CD4-positive, alpha-beta memory T cell (primary cell): ENCODE data around the gene ADD2. TPM values are rescaled to one million over a fixed set of nuclear protein-coding genes. Genes with fewer than 3 reads are reported as not detected.
A peak's percentile ranks its signal among the peaks of the same experiment; 100 is the strongest.

Experiments
- CTCF ChIA-PET: fragments of 350-600 bp; sonication (Branson Sonifier 250); formaldehyde crosslinking; loops from one replicate; lab custom pipeline; 2021; ENCODE audit warnings: inconsistent platforms; ENCODE audit not compliant: partially characterized antibody; lab: Charles Lee
- POLR2A ChIA-PET: fragments of 350-600 bp; sonication (Branson Sonifier 250); formaldehyde crosslinking; loops from one replicate; lab custom pipeline; 2021; ENCODE audit not compliant: partially characterized antibody; lab: Charles Lee
- DNase-seq, 5 donors: peaks; one replicate each; pipeline versions ENCODE4 v3.0.0 to v3.0.0-alpha.2; 2020 to 2022; ENCODE audit warnings: mixed read lengths in 1 of 5
- H3K27ac ChIP-seq: one replicate; pipeline ENCODE4 v1.7.0; 2013; ENCODE audit warnings: low read depth, low read length
- H3K27me3 ChIP-seq: 2 replicates; pipeline ENCODE4 v1.7.0; 2013; ENCODE audit warnings: mild to moderate bottlenecking, low read length, moderate library complexity; ENCODE audit not compliant: insufficient read depth
- H3K36me3 ChIP-seq: 2 replicates; pipeline ENCODE4 v1.7.0; 2013; ENCODE audit warnings: mild to moderate bottlenecking, low read length, moderate library complexity; ENCODE audit not compliant: insufficient read depth
- H3K4me1 ChIP-seq: 2 replicates; pipeline ENCODE4 v1.7.0; 2013; ENCODE audit warnings: mild to moderate bottlenecking, low read length, moderate library complexity; ENCODE audit not compliant: insufficient read depth
- H3K4me3 ChIP-seq, 2 donors: one replicate each; pipeline ENCODE4 v1.7.0; 2013; ENCODE audit warnings: low read length in 2 of 2, mild to moderate bottlenecking in 1 of 2
- H3K9me3 ChIP-seq, 2 donors: one replicate each; pipeline ENCODE4 v1.7.0; 2013; ENCODE audit warnings: low read length in 2 of 2, control low read depth in 1 of 2; ENCODE audit not compliant: control insufficient read depth in 1 of 2
- H3K27ac Mint-ChIP-seq, 7 donors: one replicate each; pipeline ENCODE4 v1.8.0; 2020 to 2021; ENCODE audit warnings: mixed read lengths in 7 of 7, mild to moderate bottlenecking in 6 of 7, inconsistent platforms in 3 of 7, moderate library complexity in 3 of 7
- H3K27me3 Mint-ChIP-seq, 2 donors: one replicate each; pipeline ENCODE4 v1.8.0; 2020 to 2021; ENCODE audit warnings: mixed read lengths in 2 of 2
- H3K36me3 Mint-ChIP-seq, 2 donors: one replicate each; pipeline ENCODE4 v1.8.0; 2020 to 2021; ENCODE audit warnings: mixed read lengths in 2 of 2, inconsistent platforms in 1 of 2, mild to moderate bottlenecking in 1 of 2
- H3K4me1 Mint-ChIP-seq, 4 donors: one replicate each; pipeline ENCODE4 v1.8.0; 2020 to 2021; ENCODE audit warnings: mixed read lengths in 4 of 4, mild to moderate bottlenecking in 1 of 4
- H3K4me3 Mint-ChIP-seq, 8 donors: one replicate each; pipeline ENCODE4 v1.8.0; 2020 to 2021; ENCODE audit warnings: mixed read lengths in 8 of 8, mild to moderate bottlenecking in 7 of 8, moderate library complexity in 6 of 8, inconsistent platforms in 3 of 8
- H3K9me3 Mint-ChIP-seq, 8 donors: one replicate each; pipeline ENCODE4 v1.8.0; 2020 to 2021; ENCODE audit warnings: mixed read lengths in 8 of 8, mild to moderate bottlenecking in 5 of 8, inconsistent platforms in 3 of 8, moderate library complexity in 1 of 8
- intact Hi-C: fragments of 100-400 bp; cut with micrococcal nuclease; formaldehyde crosslinking; loops from one replicate; pipeline ENCODE4 v1.15.1; 2023
- polyA plus RNA-seq, 2 donors: library from polyadenylated mRNA; unstranded; fragments of 300-500 nt; fragmentation: Illumina TruSeq; gene quantifications; one replicate each; pipeline ENCODE4 v1.2.3, GENCODE V29; 2021
- total RNA-seq, 2 experiments: library from RNA; stranded (reverse); gene quantifications; one replicate each; pipeline ENCODE4 v1.2.3, GENCODE V29; 2021

The ADD2 gene
- total and polyA plus RNA-seq, 4 experiments from 2014 or later, result 0.41 to 1.1 (median 0.94) TPM; not detected in 1

DNA sequence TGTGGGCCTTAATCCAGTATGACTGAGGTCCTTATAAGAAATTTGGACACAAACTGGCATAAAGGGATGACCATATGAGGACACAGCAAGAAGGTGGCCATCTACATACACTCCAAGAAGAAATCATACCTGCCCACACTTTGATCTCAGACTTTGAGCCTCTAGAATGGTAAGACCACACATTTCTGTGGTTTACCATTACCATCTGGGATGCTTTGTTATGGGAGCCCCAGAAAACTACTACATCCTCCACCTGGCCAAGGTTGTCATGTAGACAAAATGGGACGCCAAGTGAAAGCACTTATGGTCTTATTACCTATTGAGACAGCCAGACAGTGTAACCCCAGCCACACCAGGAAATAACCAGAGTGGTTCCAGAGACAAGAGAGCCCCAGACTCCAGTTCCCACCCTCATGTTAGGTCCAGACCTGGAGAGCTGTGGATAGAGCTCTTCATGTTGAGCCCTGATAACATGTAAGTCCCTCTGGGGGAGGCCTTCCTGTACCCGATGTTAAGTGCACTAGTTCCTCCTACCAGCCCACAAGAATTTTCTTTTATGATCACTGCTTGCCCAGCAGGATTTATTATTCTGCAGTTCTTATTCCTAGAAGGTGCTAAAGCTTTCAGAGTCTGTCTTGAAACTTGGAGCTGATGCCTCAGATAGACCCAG is 4.6 kb upstream of the ADD2 start:
- Histone ChIP-seq H3K4me3 (no peak overlapping the region), H3K36me3 (no peaks in the 10 kb centered on the region), H3K4me1 (peaks cover 3% of the 10 kb centered on the region), H3K9me3 (no peaks in the 10 kb centered on the region), H3K27ac (no peak overlapping the region), H3K27me3 (peaks cover 23% of the 10 kb centered on the region)
- Mint-ChIP-seq H3K27ac (no peak overlapping the region), H3K36me3 (no peaks in the 10 kb centered on the region), H3K9me3 (peaks cover 0 to 4% (median 0%) of the 10 kb centered on the region in 8 donors), H3K4me3 (no peak overlapping the region), H3K4me1 (peaks cover 3 to 9% (median 6%) of the 10 kb centered on the region in 4 donors), H3K27me3 (peaks cover 38 to 56% of the 10 kb centered on the region in 2 donors)
- DNase-seq, result no peak
- POLR2A ChIA-PET, result no interaction called here
- intact Hi-C loops, result no loop called here
- CTCF ChIA-PET, result interaction anchor here (1.9 kb wide), 1 partner anchor 12 kb away, joined by 10 read pairs; no protein-coding TSS in a partner anchor

DNA sequence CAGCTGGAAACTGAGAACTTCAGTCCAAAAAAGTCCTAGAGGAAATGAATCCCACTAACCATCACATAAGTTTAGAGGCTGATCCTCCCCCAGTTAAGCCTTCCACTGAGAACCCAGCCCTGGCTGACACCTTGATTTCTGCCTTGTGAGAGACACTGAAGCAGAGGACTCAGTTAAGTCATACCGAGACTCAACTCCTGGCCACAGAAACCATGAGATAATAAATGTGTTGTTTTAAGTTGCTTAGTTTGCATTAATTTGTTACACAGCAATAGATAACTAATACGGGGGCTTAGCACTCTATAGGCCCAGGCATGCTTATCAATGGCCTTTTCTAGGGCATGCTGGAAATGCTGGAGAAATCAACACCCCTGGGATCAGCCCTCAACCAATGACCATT is 3.4 kb upstream of the ADD2 start:
- Histone ChIP-seq H3K27me3 (peaks cover 30% of the 10 kb centered on the region), H3K36me3 (no peaks in the 10 kb centered on the region)
- intact Hi-C loops, result no loop called here

DNA sequence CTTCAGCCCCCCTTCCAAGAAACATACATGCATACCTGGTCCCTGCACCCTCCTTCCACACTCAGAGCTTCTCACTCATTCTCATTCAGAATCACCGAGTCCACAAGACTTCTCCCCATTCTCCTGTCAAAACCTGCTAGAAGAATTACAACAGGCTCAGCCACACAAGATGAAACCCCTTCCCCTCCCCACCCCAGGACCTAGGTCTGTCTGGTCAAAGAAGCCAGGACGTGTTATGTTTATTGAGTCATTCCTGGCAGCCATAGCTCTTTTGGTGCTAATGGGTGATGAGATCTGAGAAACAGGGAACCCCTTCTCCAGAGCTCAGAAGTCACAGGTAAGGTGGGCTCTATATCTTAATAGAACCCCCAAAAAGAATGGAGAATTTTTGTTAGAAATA is 1.4 kb upstream of the ADD2 start:
- H3K36me3 ChIP-seq, result no peaks in the 10 kb centered on the region
- H3K4me1 Mint-ChIP-seq, result peaks cover 8 to 17% (median 13%) of the 10 kb centered on the region in 4 donors
- ChIA-PET POLR2A (no interaction called here), CTCF (no interaction called here)
- no peak for DNase-seq
- intact Hi-C loops, result no loop called here
- H3K36me3 Mint-ChIP-seq, result no peaks in the 10 kb centered on the region
- H3K27me3 ChIP-seq, result peaks cover 29% of the 10 kb centered on the region
- H3K27me3 Mint-ChIP-seq, result peaks cover 47 to 66% of the 10 kb centered on the region in 2 donors
- peaks cover 17% of the 10 kb centered on the region for H3K4me1 ChIP-seq
- H3K4me3 ChIP-seq, result no peak overlapping the region
- H3K27ac ChIP-seq, result no peak overlapping the region
- H3K4me3 Mint-ChIP-seq, result peak overlapping the region in 3 of 8 donors; percentile 26 to 87 (median 48)
- H3K9me3 ChIP-seq, result no peaks in the 10 kb centered on the region
- no peak overlapping the region for H3K27ac Mint-ChIP-seq
- H3K9me3 Mint-ChIP-seq, result peaks cover 0 to 4% (median 0%) of the 10 kb centered on the region in 8 donors

More for the DNA sequence above, 3.4 kb upstream of the ADD2 start:
- POLR2A ChIA-PET, result no interaction called here
- no peak overlapping the region for H3K27ac ChIP-seq
- no peak overlapping the region for H3K4me3 ChIP-seq
- Mint-ChIP-seq H3K9me3 (peaks cover 0 to 4% (median 0%) of the 10 kb centered on the region in 8 donors), H3K27me3 (peaks cover 42 to 58% of the 10 kb centered on the region in 2 donors), H3K4me1 (peaks cover 7 to 15% (median 12%) of the 10 kb centered on the region in 4 donors), H3K36me3 (no peaks in the 10 kb centered on the region), H3K27ac (no peak overlapping the region), H3K4me3 (no peak overlapping the region)
- H3K4me1 ChIP-seq, result peaks cover 15% of the 10 kb centered on the region
- H3K9me3 ChIP-seq, result no peaks in the 10 kb centered on the region
- CTCF ChIA-PET, result no interaction called here
- no peak for DNase-seq

DNA sequence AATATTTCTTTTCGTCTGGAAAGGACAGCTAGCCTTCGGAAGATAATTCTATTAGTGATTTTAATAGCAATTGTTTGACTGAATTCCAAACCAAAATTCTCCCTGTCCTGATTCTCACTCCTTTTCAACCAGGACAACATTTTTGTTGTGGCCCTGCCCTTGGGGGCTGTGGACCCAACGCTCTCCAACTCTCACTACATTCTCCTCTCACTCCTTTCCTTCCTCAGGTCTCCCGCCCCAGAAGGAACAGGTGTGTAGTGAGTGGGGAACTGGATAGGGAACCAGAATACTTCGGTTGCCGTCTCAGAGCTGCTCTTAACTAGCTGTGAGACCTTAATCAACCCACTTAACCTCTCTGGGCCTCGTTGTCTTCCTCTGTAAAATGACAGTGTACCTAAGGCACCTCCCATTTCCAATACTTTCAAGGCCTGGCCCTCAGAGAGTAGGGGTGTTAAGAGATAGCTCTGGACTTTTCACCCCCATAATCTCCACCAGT is 638 bp upstream of the ADD2 start:
- intact Hi-C loops, result no loop called here

DNA sequence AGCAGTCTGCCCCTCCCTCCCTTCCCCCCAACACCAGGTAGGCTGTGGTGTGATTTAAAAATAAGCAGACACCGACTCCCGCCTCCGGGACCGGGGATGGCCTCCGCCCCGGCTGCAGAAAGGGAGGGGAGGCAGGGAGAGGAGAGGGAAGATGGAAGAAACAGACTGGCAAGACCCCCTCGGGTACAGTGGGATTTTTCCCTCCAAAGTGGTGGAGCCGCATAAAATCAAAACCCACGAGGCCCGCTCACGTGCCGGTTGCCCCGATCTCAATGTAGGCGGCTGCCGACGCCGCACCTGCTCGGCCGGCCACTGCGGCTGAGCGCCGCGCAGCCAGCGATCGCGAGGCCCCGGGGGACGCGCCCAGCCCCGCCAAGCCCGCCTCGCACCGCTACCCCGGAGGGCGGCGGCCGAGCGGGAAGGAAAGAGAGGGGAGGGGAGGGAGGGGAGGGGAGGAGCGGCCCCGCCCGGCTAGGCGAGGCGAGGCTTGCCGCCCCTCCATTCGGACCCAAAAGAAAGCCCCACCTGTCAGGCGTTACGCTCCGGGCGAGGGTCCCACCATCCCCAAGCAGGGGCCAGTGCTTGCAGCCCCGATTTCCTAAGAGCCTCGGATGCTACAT is 811 bp downstream of the ADD2 start:
- ChIA-PET POLR2A (no interaction called here), CTCF (interaction anchor here (1.6 kb wide), 1 partner anchor 110 kb away, joined by 3 read pairs; no protein-coding TSS in a partner anchor)
- Mint-ChIP-seq H3K27me3 (peaks cover 35 to 53% of the 10 kb centered on the region in 2 donors), H3K4me3 (peak overlapping the region; percentile 52 to 83 (median 78)), H3K27ac (no peak overlapping the region), H3K9me3 (no peaks in the 10 kb centered on the region), H3K4me1 (peaks cover 8 to 17% (median 13%) of the 10 kb centered on the region in 4 donors), H3K36me3 (no peaks in the 10 kb centered on the region)
- H3K36me3 ChIP-seq, result no peaks in the 10 kb centered on the region
- intact Hi-C loops, result no loop called here
- peak overlapping the region in 1 of 2 donors; percentile 32 for H3K4me3 ChIP-seq
- no peaks in the 10 kb centered on the region for H3K9me3 ChIP-seq
- H3K27me3 ChIP-seq, result peaks cover 25% of the 10 kb centered on the region
- peak in 1 of 5 donors; percentile 4 for DNase-seq
- H3K27ac ChIP-seq, result no peak overlapping the region
- H3K4me1 ChIP-seq, result peaks cover 17% of the 10 kb centered on the region

More for the DNA sequence above, 638 bp upstream of the ADD2 start:
- H3K27me3 Mint-ChIP-seq, result peaks cover 41 to 62% of the 10 kb centered on the region in 2 donors
- Histone ChIP-seq H3K27ac (no peak overlapping the region), H3K36me3 (no peaks in the 10 kb centered on the region), H3K27me3 (peaks cover 29% of the 10 kb centered on the region), H3K9me3 (no peaks in the 10 kb centered on the region), H3K4me1 (peaks cover 17% of the 10 kb centered on the region), H3K4me3 (no peak overlapping the region)
- peak overlapping the region in 1 of 7 donors; percentile 59 for H3K27ac Mint-ChIP-seq
- H3K36me3 Mint-ChIP-seq, result no peaks in the 10 kb centered on the region
- POLR2A ChIA-PET, result no interaction called here
- peaks cover 0 to 3% (median 0%) of the 10 kb centered on the region in 8 donors for H3K9me3 Mint-ChIP-seq
- no peak for DNase-seq
- H3K4me3 Mint-ChIP-seq, result peak overlapping the region; percentile 33 to 87 (median 60)
- CTCF ChIA-PET, result interaction anchor here (1.6 to 1.7 kb wide), 2 partner anchors 16 to 112 kb away, joined by 3 to 6 read pairs; no protein-coding TSS in a partner anchor
- peaks cover 8 to 17% (median 13%) of the 10 kb centered on the region in 4 donors for H3K4me1 Mint-ChIP-seq

DNA sequence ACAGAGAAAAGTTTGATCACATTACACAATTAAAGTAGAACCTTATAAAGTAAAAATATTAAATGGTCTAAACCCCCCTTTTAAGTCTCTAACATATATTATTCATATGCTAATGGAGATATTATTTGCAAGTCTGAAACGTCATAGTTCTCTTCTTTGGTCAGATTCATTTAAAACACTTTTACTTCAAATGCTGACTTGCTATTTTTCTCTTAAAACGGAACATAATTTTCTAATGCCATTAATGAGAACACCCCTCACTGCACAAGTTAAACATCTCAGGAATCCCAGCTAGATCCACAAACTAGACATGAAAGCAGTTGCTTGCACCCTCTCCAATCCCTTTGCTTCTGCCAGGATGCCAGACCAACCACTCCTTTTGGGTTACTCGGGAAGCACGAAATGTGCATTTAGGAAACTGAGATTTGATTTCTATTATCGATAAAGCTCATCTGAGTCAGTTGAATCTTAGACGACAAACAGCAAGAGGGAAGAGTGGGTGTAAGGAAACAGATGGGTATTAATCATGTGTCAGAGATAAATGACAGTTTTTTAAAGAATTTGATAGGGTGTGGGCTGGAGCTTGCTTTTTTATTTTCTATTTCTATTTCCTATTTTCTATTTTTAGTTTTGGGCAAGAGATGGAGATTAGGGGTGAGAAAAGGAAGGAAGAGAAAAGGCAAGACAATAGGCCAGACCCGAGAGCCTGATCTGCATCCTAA is 1.5 kb downstream of the ADD2 start:
- no peak overlapping the region for H3K27ac ChIP-seq
- H3K4me3 ChIP-seq, result peak overlapping the region in 1 of 2 donors; percentile 32
- Mint-ChIP-seq H3K4me3 (peak overlapping the region; percentile 26 to 83 (median 78)), H3K27ac (no peak overlapping the region), H3K27me3 (peaks cover 38 to 52% of the 10 kb centered on the region in 2 donors), H3K36me3 (no peaks in the 10 kb centered on the region), H3K9me3 (no peaks in the 10 kb centered on the region), H3K4me1 (peaks cover 8 to 17% (median 13%) of the 10 kb centered on the region in 4 donors)
- no peaks in the 10 kb centered on the region for H3K36me3 ChIP-seq
- intact Hi-C loops, result no loop called here
- H3K9me3 ChIP-seq, result no peaks in the 10 kb centered on the region
- CTCF ChIA-PET, result interaction anchor here (0.6 kb wide), 1 partner anchor 1872 kb away, joined by 3 read pairs; no protein-coding TSS in a partner anchor
- peaks cover 17% of the 10 kb centered on the region for H3K4me1 ChIP-seq
- DNase-seq, result no peak
- POLR2A ChIA-PET, result no interaction called here
- H3K27me3 ChIP-seq, result peaks cover 25% of the 10 kb centered on the region
